LNCAP (cell line): ENCODE measurements around the gene PLEKHB1.

Source experiments
- TF ChIP-seq, protein P1 (sequence below): fragments of 450-650 bp; IDR thresholded peaks from 2 replicates; pipeline ENCODE4 v1.5.1; 2017; ENCODE audit warnings: mild to moderate bottlenecking

Gene PLEKHB1

DNA sequence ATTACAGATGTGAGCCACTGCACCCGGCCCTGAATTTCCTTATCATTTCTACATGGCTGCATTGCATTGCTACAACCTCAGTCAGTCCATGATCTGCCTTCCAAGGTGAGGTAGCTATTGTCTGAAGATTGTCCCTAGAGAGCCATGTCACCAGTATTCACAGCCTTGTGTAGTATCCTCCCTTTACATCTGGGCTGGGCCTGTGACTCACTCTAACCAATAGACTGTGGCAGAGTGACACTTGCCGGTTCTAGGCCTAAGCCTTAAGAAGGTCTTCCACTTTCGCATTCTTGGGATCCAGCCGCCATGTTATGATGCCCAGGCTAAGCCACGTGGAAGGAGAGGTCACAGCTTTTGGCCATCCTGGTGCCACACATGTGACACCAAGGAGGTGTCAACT lies 10.1 kb upstream of the PLEKHB1 start:
- TF ChIP-seq, protein P1, sequence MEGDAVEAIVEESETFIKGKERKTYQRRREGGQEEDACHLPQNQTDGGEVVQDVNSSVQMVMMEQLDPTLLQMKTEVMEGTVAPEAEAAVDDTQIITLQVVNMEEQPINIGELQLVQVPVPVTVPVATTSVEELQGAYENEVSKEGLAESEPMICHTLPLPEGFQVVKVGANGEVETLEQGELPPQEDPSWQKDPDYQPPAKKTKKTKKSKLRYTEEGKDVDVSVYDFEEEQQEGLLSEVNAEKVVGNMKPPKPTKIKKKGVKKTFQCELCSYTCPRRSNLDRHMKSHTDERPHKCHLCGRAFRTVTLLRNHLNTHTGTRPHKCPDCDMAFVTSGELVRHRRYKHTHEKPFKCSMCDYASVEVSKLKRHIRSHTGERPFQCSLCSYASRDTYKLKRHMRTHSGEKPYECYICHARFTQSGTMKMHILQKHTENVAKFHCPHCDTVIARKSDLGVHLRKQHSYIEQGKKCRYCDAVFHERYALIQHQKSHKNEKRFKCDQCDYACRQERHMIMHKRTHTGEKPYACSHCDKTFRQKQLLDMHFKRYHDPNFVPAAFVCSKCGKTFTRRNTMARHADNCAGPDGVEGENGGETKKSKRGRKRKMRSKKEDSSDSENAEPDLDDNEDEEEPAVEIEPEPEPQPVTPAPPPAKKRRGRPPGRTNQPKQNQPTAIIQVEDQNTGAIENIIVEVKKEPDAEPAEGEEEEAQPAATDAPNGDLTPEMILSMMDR, result no peak

DNA sequence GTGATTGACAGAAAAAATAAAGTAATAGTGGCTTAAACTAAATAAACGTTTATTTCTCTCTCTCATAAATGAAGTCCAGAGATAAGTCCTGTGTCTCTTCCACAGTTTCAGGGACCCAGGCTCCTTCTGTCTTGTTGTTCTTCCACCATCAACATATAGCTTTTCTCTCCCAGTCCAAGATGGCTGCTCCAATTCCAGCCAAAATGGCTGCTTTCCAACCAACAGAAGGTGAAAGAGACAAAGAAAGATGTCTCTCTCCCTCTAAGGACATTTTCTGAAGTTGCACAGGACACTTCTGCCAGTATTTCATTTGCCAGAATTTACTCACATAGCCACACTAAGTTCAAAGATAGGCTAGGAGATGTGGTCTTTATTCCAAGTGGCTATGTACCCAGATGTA lies 9.4 kb upstream of the PLEKHB1 start:
- TF ChIP-seq, protein P1, result no peak

DNA sequence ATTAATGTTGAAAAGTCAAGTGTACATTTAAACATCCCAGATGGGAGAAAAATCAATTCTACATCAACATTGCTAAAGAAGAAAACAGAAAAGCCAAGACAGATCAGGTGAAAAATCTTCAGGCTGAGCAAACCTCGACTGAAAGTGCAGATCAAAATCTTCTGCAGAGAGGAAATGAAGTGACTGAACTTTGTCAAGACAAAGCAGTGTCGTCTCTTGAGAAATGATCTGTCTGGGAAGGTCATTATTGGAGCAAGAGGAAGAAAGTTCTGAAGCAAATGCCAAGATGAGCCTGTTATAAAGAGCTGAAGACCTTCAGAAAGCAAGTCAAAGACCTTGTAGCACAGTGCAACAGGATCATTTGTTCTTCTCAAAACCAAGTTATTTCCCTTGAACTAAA lies 5.8 kb upstream of the PLEKHB1 start:
- TF ChIP-seq, protein P1, result no peak

DNA sequence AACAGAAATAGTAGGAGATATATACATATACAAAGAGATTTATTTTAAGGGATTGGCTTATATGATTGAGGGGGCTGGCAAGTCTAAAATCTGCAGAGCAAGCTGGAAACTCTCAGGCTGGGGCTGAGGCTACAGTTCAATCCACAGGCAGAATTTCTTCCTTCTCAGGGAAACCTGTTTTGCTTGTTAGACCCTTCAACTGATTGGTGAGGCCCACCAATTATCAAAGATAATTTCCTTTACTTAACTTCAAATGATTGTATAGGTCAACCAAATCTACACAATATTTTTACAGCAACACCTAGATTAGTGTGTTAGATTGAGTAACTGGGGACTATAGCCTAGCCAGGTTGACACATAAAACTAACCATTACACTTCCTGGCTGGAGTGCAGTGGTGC lies 4.7 kb upstream of the PLEKHB1 start:
- TF ChIP-seq, protein P1, result no peak

DNA sequence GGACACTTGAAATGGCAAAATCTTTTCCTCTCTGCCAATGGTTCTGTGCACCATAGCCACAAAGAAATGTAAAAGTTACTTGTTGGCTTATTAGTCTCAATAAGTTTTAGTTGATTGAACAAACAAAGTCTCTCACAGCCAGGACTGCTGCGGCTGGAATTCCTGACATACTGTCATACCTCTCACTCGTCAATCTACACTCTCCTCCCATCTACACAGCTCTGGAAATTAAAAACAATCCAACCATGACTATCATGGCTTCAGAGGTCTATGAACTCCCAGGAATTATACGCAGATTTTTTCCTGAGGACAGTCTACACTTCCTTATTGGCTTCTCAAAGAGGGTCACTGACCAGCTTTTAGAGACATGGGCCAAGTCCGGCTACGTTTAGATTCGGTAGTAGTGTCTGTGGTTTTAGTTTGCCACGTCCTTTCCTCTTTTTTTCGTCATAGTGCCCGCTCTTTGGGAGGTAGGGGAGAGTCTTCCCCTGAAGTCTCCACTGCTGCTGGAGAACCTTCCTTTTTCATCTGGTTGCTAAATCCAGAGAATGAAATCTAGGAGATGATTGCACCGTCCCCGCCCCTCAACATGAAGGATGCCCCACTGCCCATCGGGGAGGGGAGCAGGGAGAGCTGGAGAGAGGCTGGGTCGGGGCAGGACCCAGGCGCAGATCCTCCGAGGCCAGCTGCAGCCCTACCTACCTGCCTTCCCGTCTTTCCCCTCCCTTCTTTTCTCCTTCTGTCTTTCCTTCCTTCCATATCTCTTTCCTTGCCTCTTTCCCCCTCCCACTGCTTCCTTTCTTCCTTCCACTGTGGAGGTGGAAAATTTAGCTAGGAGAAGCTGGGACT lies 1.0 kb upstream of the PLEKHB1 start:
- TF ChIP-seq, protein P1, result no peak

DNA sequence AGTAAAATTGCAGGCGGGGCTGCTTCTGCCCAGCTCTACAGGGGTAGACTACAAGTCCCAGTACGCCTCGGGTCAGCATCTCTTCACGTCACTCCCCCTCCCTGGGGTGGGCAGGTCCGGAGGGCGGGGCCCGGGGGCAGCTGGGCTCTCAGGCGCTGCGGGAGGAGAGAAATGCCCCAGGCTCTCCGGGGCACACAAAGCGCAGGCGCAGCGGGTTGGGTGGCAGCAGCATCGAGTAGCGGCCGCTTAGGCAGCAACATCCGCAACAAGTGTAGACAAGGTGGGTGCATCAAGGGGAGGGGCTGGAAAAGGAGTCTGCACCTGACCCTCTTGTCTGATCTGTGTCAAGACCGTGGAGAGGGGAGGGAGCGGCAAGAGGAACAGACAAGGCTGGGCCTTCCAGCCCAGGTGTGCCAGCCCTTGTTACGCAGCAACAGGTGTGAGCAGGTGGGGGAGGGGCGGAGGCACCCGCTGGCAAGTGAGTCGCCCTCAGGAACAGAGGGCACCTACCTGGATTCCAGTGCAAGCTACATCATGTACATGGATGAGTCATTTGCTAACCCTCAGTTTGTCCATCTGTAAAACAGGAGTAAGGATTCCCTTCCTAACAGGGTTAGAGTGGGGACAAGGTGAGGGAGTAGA lies 1.2 kb downstream of the PLEKHB1 start:
- TF ChIP-seq, protein P1, result no peak

DNA sequence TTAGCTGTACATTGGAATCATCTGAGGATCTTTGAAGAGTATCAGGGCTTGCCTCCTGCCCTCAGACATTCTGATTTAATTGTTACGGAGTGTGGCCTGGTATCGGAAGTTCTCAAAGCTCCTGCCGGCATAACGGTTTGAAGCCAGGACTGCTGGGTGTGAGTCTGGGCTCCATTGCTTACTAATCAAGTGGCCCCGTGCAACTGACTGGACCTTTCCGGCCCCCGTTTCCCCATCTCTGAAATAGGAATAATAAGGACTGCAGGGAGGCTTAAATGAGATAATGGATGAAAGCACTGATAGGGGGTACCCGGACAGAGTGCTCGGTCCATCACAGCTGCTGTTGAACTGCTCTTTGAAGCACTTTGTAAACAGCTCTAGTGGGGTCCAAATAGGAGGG lies 1.7 kb downstream of the PLEKHB1 start:
- TF ChIP-seq, protein P1, result no peak
